ENCODE results near the gene FAM149B1. TPM values are rescaled to one million over a fixed set of nuclear protein-coding genes. Genes with fewer than 3 reads are reported as not detected.

FAM149B1 gene
- total RNA-seq, 2 donors from 2014 or later = 9.0 to 13.1 TPM

GRCh38 chr10:73209705-73210104 is 41.8 kb downstream of the FAM149B1 start:
- peaks cover 9% of the 10 kb centered on the region for H3K36me3 ChIP-seq
- H3K27me3 ChIP-seq (replicated peaks; ENCODE audit: insufficient read depth) = no peaks in the 10 kb centered on the region
- DNase-seq (ENCODE audit: low spot score) = no peak
- H3K9me3 ChIP-seq = no peaks in the 10 kb centered on the region
- H3K4me3 ChIP-seq = no peak overlapping the region
- no peak for TF ChIP-seq CTCF (IDR thresholded peaks at IDR 0.05)
- no peaks in the 10 kb centered on the region for H3K4me1 ChIP-seq (ENCODE audit: control insufficient read depth in 1 of 2, low read depth in 2 of 2)
- no peak overlapping the region for H3K27ac ChIP-seq
- ATAC-seq (ENCODE audit: insufficient number of reproducible peaks, low FRiP score, low read depth) = no peak

GRCh38 chr10:73210395-73211105 is 42.6 kb downstream of the FAM149B1 start:
- no peaks in the 10 kb centered on the region for H3K27me3 ChIP-seq (replicated peaks; ENCODE audit: insufficient read depth)
- H3K27ac ChIP-seq = no peak overlapping the region
- no peak for TF ChIP-seq CTCF (IDR thresholded peaks at IDR 0.05)
- no peak overlapping the region for H3K4me3 ChIP-seq
- ATAC-seq (ENCODE audit: insufficient number of reproducible peaks, low FRiP score, low read depth) (no peak), DNase-seq (ENCODE audit: low spot score) (no peak)
- no peaks in the 10 kb centered on the region for H3K9me3 ChIP-seq
- no peaks in the 10 kb centered on the region for H3K4me1 ChIP-seq (ENCODE audit: control insufficient read depth in 1 of 2, low read depth in 2 of 2)
- peaks cover 9% of the 10 kb centered on the region for H3K36me3 ChIP-seq

GRCh38 chr10:73211106-73211811 is 43.3 kb downstream of the FAM149B1 start:
- DNase-seq (ENCODE audit: low spot score) (no peak), ATAC-seq (ENCODE audit: insufficient number of reproducible peaks, low FRiP score, low read depth) (no peak)
- Histone ChIP-seq H3K27ac (no peak overlapping the region), H3K4me1 (ENCODE audit: control insufficient read depth in 1 of 2, low read depth in 2 of 2) (no peaks in the 10 kb centered on the region), H3K27me3 (replicated peaks; ENCODE audit: insufficient read depth) (no peaks in the 10 kb centered on the region), H3K36me3 (peaks cover 9% of the 10 kb centered on the region), H3K9me3 (no peaks in the 10 kb centered on the region), H3K4me3 (no peak overlapping the region)
- no peak for TF ChIP-seq CTCF (IDR thresholded peaks at IDR 0.05)

- H3K27ac ChIP-seq = no peak overlapping the region
- DNase-seq (ENCODE audit: low spot score) (no peak), ATAC-seq (ENCODE audit: insufficient number of reproducible peaks, low FRiP score, low read depth) (no peak)
Measured at GRCh38 chr10:73215749-73216148, 47.8 kb downstream of the FAM149B1 start.

More at GRCh38 chr10:73215749-73216148, 47.8 kb downstream of the FAM149B1 start:
- no peaks in the 10 kb centered on the region for H3K4me1 ChIP-seq (ENCODE audit: control insufficient read depth in 1 of 2, low read depth in 2 of 2)
- no peak for TF ChIP-seq CTCF (IDR thresholded peaks at IDR 0.05)
- H3K27me3 ChIP-seq (replicated peaks; ENCODE audit: insufficient read depth) = no peaks in the 10 kb centered on the region
- H3K9me3 ChIP-seq = no peaks in the 10 kb centered on the region
- peaks cover 6% of the 10 kb centered on the region for H3K36me3 ChIP-seq
- H3K4me3 ChIP-seq = no peak overlapping the region
